Gastrocnemius medialis (tissue), 4 donors: ENCODE data around the gene GTF3C1. TPM values are rescaled to one million over a fixed set of nuclear protein-coding genes. Genes with fewer than 3 reads are reported as not detected.

ENCODE experiments used
- ATAC-seq, 2 donors: fragments of 150-250 bp; one replicate each; pipeline ENCODE4 v1.9.1; 2016
- DNase-seq, 2 donors: peaks; one replicate each; pipeline ENCODE4 v3.0.0-alpha.2; 2019
- H3K27ac ChIP-seq, 4 donors: fragments of 200-600 bp; sonication (generic); 1 replicate in 1 of 4; 2 replicates in 3 of 4; pipeline ENCODE4 v1.5.1; 2016 to 2018; ENCODE audit warnings: mild to moderate bottlenecking in 2 of 4, moderate library complexity in 1 of 4
- H3K27me3 ChIP-seq, 3 donors: fragments of 200-600 bp; sonication (generic) in 2 of 3; 1 replicate in 1 of 3; 2 replicates in 2 of 3; pipeline versions ENCODE4 v1.5.1 to v1.6.0; 2016 to 2019; ENCODE audit warnings: mild to moderate bottlenecking in 1 of 3, moderate library complexity in 1 of 3
- H3K36me3 ChIP-seq, 2 donors: fragments of 200-600 bp; sonication (generic) in 1 of 2; one replicate each; pipeline ENCODE4 v1.5.1; 2017 to 2018
- H3K4me1 ChIP-seq, 2 donors: fragments of 200-600 bp; sonication (generic) in 1 of 2; one replicate each; pipeline ENCODE4 v1.5.1; 2016 to 2017; ENCODE audit warnings: mild to moderate bottlenecking in 2 of 2
- H3K4me3 ChIP-seq, 4 donors: fragments of 200-600 bp; sonication (generic) in 3 of 4; 1 replicate in 1 of 4; 2 replicates in 3 of 4; pipeline ENCODE4 v1.5.1; 2016 to 2019; ENCODE audit warnings: mild to moderate bottlenecking in 2 of 4
- H3K9me3 ChIP-seq, 3 donors: fragments of 200-600 bp; sonication (generic) in 2 of 3; 1 replicate in 1 of 3; 2 replicates in 2 of 3; pipeline ENCODE4 v1.5.1; 2016 to 2019
- CTCF ChIP-seq, 5 experiments: fragments of 450-650 bp in 3 of 5; fragments of 200-600 bp in 2 of 5; sonication (generic) in 2 of 5; IDR thresholded peaks in 4 of 5; conservative IDR thresholded peaks in 1 of 5; 1 replicate in 4 of 5; 2 replicates in 1 of 5; pipeline ENCODE4 v1.5.1; 2016 to 2019; ENCODE audit warnings: antibody characterized with exemption in 5 of 5, mild to moderate bottlenecking in 3 of 5, moderate library complexity in 3 of 5
- POLR2A ChIP-seq, 2 donors: fragments of 450-650 bp; IDR thresholded peaks; one replicate each; pipeline ENCODE4 v1.6.1; 2017; ENCODE audit warnings: antibody characterized with exemption in 2 of 2, mild to moderate bottlenecking in 2 of 2, moderate library complexity in 2 of 2
- in situ Hi-C, 4 donors: fragments of 200-750 bp; cut with MboI; loops; one replicate each; pipeline versions ENCODE4 v1.15.0 to v1.8.0; 2017; ENCODE audit warnings: low sequenced_read_pairs in 4 of 4
- intact Hi-C: fragments of 100-400 bp; cut with DNase I; formaldehyde crosslinking; loops from one replicate; pipeline ENCODE4 v1.15.1; 2023; ENCODE audit warnings: low total_unique reads
- total RNA-seq, 4 donors: library from RNA; depleted of rRNA; stranded (reverse); fragments of >200 nt; gene quantifications; one replicate each; pipeline versions ENCODE4 v1.1.0 to v1.2.3, GENCODE V29; 2016

GTF3C1 gene
- total RNA-seq, 4 donors from 2014 or later: 52.0 to 108 (median 67.8) TPM

GRCh38 chr16:27511657-27512448 is 37.9 kb downstream of the GTF3C1 start:
- Histone ChIP-seq H3K4me3 (no peak overlapping the region), H3K27me3 (no peaks in the 10 kb centered on the region), H3K36me3 (peaks cover 3 to 52% of the 10 kb centered on the region in 2 donors), H3K9me3 (no peaks in the 10 kb centered on the region), H3K27ac (peak overlapping the region; percentile 11 to 77 (median 54)), H3K4me1 (peaks cover 11 to 22% of the 10 kb centered on the region in 2 donors)
- no peak for TF ChIP-seq CTCF (IDR thresholded peaks at IDR 0.05 in 4 of 5, conservative IDR thresholded peaks at IDR 0.05 in 1 of 5)
- TF ChIP-seq POLR2A (IDR thresholded peaks at IDR 0.05): no peak
- in situ Hi-C loops (no loop called here), intact Hi-C loops (no loop called here)
- DNase-seq (peak in 1 of 2 donors; percentile 66), ATAC-seq (peak; percentile 24 to 66)

GRCh38 chr16:27508476-27508875 is 41.2 kb downstream of the GTF3C1 start:
- Histone ChIP-seq H3K4me3 (no peak overlapping the region), H3K9me3 (no peaks in the 10 kb centered on the region), H3K4me1 (no peaks in the 10 kb centered on the region), H3K27ac (no peak overlapping the region), H3K27me3 (no peaks in the 10 kb centered on the region), H3K36me3 (peaks cover 7 to 85% of the 10 kb centered on the region in 2 donors)
- DNase-seq: no peak
- ATAC-seq: no peak
- in situ Hi-C loops (no loop called here), intact Hi-C loops (no loop called here)
- TF ChIP-seq POLR2A (IDR thresholded peaks at IDR 0.05): no peak
- no peak for TF ChIP-seq CTCF (IDR thresholded peaks at IDR 0.05 in 4 of 5, conservative IDR thresholded peaks at IDR 0.05 in 1 of 5)

GRCh38 chr16:27506771-27507170 is 42.9 kb downstream of the GTF3C1 start:
- ATAC-seq (no peak), DNase-seq (no peak)
- TF ChIP-seq POLR2A (IDR thresholded peaks at IDR 0.05) (no peak), CTCF (IDR thresholded peaks at IDR 0.05 in 4 of 5, conservative IDR thresholded peaks at IDR 0.05 in 1 of 5) (no peak)
- no peaks in the 10 kb centered on the region for H3K27me3 ChIP-seq
- H3K27ac ChIP-seq: no peak overlapping the region
- no peak overlapping the region for H3K4me3 ChIP-seq
- peaks cover 7 to 95% of the 10 kb centered on the region in 2 donors for H3K36me3 ChIP-seq
- H3K9me3 ChIP-seq: no peaks in the 10 kb centered on the region
- H3K4me1 ChIP-seq: no peaks in the 10 kb centered on the region
- intact Hi-C loops (no loop called here), in situ Hi-C loops (no loop called here)

DNA sequence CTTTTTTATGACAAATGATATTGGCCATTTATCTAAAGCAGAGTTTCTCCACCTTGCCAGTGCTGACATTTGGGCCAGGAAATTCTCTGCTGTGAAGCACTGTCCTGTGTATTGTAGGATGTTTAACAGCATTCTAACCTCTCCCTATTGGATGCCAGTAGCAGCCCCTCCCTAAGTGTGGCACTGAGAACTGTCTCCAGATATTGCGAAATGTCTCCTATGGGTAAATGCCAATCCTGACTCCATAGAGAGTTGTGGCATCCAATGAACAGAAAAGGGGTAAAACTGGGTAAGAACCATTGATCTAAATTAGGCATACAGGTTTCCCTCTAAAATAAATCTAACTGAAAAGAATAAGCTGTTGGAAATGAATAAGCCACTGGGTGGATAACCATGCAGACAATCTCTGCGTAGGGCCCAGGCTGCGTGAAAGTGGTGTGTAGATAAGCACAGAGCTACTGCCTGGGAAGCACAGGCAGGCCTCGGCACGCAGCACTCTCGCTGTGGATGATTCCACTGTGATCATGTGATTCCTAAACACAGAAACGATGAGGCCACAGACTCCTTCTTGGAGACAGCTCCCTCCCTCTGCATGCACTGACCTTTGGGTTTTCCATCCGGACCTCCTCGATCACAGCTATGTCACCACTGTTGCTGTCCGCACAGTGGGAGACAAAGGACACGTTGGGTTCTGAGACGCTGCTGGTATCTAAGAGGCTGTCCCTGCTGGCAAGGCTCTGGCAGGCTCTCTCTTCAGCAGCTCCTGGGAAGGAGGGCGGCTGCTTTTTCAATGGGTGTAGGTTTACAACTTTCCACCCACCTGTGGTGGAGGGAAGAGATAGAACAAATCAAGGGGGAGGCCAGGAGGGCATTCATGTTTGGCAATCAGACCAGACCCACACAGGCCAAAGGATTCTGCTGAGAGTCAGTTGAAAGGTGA is 44.1 kb downstream of the GTF3C1 start:
- H3K36me3 ChIP-seq: peaks cover 7 to 97% of the 10 kb centered on the region in 2 donors
- no peak for TF ChIP-seq CTCF (IDR thresholded peaks at IDR 0.05 in 4 of 5, conservative IDR thresholded peaks at IDR 0.05 in 1 of 5)
- no peak for TF ChIP-seq POLR2A (IDR thresholded peaks at IDR 0.05)
- no peaks in the 10 kb centered on the region for H3K27me3 ChIP-seq
- in situ Hi-C loops: no loop called here
- DNase-seq: no peak
- no peaks in the 10 kb centered on the region for H3K9me3 ChIP-seq
- H3K4me3 ChIP-seq: no peak overlapping the region
- intact Hi-C loops: no loop called here
- H3K4me1 ChIP-seq: no peaks in the 10 kb centered on the region
- no peak overlapping the region for H3K27ac ChIP-seq
- ATAC-seq: peak in 1 of 2 donors; percentile 61
